Renal cortex interstitium (tissue), 15 donors: ENCODE data around the gene NACC2. TPM values are rescaled to one million over a fixed set of nuclear protein-coding genes. Genes with fewer than 3 reads are reported as not detected.

ENCODE experiments used
- DNase-seq, 11 donors: peaks; one replicate each; pipeline ENCODE4 v3.0.0-alpha.2; 2013; ENCODE audit warnings: low read depth in 9 of 11, low spot score in 4 of 11; ENCODE audit errors: extremely low read depth in 1 of 11
- long read RNA-seq, 16 experiments: transcript quantifications; one replicate each; lab custom pipeline, GENCODE V29; 2026
- polyA plus RNA-seq, 3 donors: library from polyadenylated mRNA; unstranded; fragments of 120-200 nt; gene quantifications; one replicate each; pipeline ENCODE4 v1.2.1, GENCODE V29; 2013; ENCODE audit not compliant: insufficient read length in 3 of 3

The NACC2 gene, protein sequence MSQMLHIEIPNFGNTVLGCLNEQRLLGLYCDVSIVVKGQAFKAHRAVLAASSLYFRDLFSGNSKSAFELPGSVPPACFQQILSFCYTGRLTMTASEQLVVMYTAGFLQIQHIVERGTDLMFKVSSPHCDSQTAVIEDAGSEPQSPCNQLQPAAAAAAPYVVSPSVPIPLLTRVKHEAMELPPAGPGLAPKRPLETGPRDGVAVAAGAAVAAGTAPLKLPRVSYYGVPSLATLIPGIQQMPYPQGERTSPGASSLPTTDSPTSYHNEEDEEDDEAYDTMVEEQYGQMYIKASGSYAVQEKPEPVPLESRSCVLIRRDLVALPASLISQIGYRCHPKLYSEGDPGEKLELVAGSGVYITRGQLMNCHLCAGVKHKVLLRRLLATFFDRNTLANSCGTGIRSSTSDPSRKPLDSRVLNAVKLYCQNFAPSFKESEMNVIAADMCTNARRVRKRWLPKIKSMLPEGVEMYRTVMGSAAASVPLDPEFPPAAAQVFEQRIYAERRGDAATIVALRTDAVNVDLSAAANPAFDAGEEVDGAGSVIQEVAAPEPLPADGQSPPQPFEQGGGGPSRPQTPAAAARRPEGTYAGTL
- polyA plus RNA-seq = 1 to 10 TPM; 7.0 to 9.6 (median 9.4) TPM
- long read RNA-seq, donor 1, full-length matches to known transcripts = 1 of 1 reads
- long read RNA-seq, donor 1, partial matches to known transcripts = 0 of 1 reads
- long read RNA-seq, donor 1, other reads (novel, unspliced or antisense) = 0 of 1 reads
- long read RNA-seq, donor 2 = 0 reads
- long read RNA-seq, donor 3 = 0 reads
- long read RNA-seq, donor 4, full-length matches to known transcripts = 1 of 1 reads
- long read RNA-seq, donor 4, partial matches to known transcripts = 0 of 1 reads
- long read RNA-seq, donor 4, other reads (novel, unspliced or antisense) = 0 of 1 reads
- long read RNA-seq, donor 5 = 0 reads
- long read RNA-seq, donor 6, full-length matches to known transcripts = 2 of 2 reads
- long read RNA-seq, donor 6, partial matches to known transcripts = 0 of 2 reads
- long read RNA-seq, donor 6, other reads (novel, unspliced or antisense) = 0 of 2 reads
- long read RNA-seq, donor 7, full-length matches to known transcripts = 3 of 3 reads
- long read RNA-seq, donor 7, partial matches to known transcripts = 0 of 3 reads
- long read RNA-seq, donor 7, other reads (novel, unspliced or antisense) = 0 of 3 reads
- long read RNA-seq, donor 8, full-length matches to known transcripts = 4 of 4 reads
- long read RNA-seq, donor 8, partial matches to known transcripts = 0 of 4 reads
- long read RNA-seq, donor 8, other reads (novel, unspliced or antisense) = 0 of 4 reads
- long read RNA-seq, donor 9, full-length matches to known transcripts = 2 of 2 reads
- long read RNA-seq, donor 9, partial matches to known transcripts = 0 of 2 reads
- long read RNA-seq, donor 9, other reads (novel, unspliced or antisense) = 0 of 2 reads
- long read RNA-seq, donor 10 = 0 reads
- long read RNA-seq, donor 11, full-length matches to known transcripts = 3 of 3 reads
- long read RNA-seq, donor 11, partial matches to known transcripts = 0 of 3 reads
- long read RNA-seq, donor 11, other reads (novel, unspliced or antisense) = 0 of 3 reads
- long read RNA-seq, donor 12 = 0 reads
- long read RNA-seq, donor 13 = 0 reads
- long read RNA-seq, donor 14, full-length matches to known transcripts = 1 of 1 reads
- long read RNA-seq, donor 14, partial matches to known transcripts = 0 of 1 reads
- long read RNA-seq, donor 14, other reads (novel, unspliced or antisense) = 0 of 1 reads
- long read RNA-seq, donor 15 = 0 reads
- long read RNA-seq, donor 16, full-length matches to known transcripts = 2 of 2 reads
- long read RNA-seq, donor 16, partial matches to known transcripts = 0 of 2 reads
- long read RNA-seq, donor 16, other reads (novel, unspliced or antisense) = 0 of 2 reads

DNA sequence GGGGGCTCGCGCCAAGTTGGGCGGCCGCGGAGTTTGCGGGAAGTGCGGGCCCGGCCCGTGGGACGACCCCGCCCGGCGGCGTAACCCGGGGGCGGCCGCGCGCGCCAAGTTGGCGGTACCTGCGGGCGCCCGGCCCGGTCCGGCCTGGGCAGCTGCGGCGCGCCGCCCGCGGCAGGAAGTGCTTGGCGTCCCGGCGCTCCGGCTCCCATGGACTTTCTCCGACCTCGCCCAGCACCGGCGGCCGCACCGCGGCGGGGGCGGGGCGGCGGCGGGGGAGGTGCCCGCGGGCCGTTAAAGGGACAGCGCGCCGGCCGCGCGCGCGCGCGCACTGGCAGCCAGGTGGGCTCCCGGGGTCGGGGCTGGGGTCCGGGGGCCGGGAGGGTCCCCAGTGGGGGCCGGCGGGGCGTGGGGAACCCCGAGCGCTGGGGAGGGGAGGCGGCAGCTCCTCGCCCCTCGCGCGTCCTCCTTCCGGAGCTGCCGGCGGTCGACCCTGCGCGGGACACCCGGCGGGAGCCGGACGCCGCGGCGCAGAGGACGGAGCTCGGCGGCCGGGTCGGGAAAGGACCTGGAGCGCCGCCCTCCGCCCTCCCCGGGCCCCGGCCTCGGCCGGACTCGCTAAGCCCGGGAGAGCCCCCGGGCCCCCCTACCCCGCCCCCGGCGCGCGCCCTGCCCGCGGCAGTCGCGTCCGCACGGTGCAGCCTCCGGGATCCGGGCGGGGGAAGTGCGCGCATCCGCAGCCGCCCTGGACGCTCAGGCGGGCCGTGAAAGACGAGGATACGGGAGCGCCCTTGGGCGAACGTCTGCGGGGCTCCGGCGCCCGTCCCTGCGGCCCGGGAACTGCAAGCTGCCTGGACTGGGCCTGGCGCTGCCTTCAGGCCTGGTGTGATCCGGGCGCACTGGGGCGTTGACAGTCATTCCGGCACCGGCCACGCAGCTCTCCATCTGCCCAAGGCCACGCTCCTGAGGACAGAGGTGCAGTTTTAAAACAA, at the start of gene NACC2:
Gene NACC2, minus strand, starts transcription at position 220 of the 989 bp plus-strand sequence. CDS start 44,768 bp downstream, outside the sequence.
- no peak for DNase-seq

DNA sequence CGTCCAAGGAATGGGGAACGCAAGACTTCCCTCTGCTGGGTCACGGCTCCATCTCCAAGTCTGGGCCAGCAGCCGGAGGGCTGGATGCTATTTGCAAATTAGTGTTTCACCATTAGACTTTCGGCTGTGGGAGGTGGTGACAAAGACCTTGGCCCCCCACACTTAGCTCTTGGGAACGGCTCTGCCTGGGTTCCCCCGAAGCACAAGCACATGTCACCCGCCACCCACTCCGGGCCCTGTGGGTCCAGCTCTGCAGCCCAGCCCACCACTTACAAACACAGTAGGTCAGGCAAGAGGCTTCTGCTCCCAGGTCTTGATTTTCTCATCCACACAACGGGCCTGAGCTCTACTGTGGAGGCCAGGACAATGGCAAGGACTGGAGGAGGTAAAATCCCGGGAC, 49.4 kb upstream of the NACC2 start:
- no peak for DNase-seq

DNA sequence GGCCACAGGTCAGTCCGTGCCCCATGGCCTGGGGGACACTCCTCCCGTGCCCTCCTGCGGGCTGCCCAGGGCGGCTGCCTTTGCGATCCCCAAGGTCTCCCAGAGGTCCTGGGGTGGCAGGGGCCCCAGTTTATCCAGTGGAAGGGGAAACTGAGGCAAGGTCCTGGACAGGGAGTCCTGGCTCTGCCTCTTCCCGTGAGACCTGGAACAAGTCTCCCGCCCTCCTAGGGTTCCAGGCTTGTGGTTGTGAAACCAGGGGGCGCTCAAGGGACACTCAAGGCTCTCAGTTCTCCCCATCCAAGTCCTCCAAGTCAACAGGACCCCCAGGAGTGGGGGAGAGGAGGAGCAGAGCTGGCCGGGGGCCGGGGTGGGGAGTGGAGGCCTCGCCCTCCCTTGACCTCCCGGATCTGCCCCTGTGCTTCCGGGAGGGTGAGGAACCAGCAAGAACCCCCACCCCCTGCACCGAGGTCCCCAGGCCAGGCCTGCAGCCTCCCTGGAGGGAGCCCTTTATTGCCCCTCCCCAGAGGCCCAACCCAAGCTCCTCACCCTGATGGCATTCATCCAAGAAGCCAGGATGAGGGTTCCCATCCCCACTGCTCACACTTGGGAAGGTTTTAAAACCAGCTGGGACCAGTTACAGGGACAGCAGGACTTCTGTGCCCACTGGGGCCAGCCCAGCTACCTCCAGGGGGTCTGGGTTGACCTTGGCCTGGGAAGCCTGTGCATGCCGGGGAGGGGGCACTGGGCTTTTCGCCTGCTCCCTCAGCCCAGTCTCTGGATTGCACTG, 48.3 kb upstream of the NACC2 start:
- no peak for DNase-seq

DNA sequence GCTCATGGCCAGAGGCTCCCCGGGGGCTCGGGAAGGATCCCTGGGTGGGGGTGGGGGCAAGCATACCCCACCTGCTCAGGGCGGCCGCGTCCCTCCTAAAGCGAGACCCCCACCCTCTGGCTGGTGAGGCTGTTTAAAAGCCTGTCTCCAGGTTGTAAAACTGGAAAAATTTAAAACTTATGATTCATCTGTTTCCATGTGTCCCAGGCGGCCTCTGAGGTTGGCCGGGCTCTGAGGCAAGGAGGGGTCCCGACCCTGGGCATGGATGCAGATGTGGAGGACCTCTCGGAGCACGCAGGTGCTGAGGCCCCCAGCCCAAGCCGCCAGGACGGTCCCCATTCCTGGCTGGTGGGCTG, 47.7 kb upstream of the NACC2 start:
- DNase-seq = no peak

DNA sequence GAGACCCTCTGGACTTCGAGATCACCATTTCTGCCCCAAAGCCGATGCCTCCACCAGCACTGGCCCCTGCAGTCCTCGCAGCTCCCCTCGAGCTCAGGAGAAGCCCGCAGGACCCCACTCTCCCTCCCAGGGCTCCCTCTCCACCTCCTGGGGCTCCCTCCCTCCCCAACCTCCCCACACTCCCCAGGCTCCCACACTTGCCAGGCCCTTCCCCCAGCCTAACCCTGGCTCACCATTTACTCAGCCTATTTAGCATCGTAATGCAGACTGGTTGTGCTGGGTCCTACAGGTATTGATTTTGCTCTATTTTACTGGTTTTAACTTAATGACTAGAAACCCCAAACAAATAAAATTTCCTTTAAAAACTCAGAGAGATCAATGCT, 47.3 kb upstream of the NACC2 start:
- no peak for DNase-seq

DNA sequence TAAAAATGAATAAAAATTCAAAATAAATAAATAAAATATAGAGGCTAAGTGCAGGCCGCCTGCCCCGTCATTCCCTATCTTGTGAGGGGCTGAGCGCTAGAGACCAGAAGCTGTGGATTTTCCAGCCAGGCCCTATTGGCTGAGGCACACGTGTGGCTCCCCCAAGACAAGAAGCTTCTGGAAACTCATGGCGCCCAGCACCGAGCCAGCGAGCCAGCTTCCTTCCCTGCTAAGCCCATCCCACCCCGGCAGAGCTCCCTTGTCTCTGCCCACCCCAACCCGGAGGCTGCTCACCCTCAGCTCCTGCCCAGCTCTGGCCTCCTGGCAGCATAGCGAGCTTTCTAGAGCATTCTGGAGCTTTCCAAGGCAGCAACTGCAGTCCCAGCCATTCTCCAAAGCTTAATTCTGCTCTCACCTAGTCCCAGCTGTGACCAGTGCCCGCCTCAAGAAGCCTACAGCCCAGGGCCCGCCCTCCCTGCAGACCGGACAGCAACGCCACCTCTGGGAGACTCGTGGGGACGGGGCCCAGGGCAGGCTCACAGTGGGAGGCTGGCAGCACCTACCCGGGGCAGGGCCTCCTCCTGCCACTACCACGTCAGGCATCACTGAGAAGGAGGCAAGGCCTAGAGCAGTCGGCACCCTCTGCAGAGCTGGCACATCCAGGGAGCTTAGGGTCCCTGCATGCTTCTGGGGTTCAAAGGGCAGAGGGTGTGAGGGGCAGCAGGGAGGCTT, 46.8 kb upstream of the NACC2 start:
- no peak for DNase-seq

DNA sequence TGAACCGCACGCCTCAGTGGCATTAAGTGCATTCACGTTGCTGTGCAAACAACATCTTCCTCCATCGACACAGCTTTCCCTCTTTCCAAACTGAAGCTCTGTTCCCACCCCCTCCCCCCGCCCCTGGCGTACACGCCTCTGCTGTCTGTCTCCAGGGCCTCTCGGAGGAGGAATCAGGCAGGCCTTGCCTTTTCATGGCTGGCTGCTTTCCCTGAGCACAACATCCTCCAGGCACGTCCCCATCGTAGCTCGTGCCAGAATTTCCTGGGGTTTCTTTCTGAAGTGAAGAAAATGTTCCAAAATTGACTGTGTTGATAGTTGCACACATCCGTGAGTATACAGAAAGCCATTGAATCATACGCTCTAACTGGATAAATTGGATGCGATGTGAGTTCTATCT, 45.9 kb upstream of the NACC2 start:
- DNase-seq = no peak

DNA sequence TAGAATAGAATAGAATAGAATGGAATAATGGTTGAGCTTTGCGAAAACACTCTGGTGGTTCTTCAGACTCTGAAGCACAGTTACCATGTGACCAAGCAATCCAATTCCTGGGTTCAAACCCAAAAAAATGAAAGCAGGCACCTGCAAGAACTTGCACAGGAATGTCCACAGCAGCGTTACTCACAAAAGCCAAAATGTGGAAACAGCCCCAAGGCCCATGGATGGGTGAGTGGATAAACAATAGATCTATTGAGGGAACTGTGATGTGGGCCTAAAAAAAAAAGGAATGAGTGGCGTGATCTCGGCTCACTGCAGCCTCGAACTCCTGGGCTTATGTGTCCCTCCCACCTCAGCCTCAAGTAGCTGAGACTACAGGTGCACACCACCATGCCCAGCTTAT, 45.0 kb upstream of the NACC2 start:
- no peak for DNase-seq

DNA sequence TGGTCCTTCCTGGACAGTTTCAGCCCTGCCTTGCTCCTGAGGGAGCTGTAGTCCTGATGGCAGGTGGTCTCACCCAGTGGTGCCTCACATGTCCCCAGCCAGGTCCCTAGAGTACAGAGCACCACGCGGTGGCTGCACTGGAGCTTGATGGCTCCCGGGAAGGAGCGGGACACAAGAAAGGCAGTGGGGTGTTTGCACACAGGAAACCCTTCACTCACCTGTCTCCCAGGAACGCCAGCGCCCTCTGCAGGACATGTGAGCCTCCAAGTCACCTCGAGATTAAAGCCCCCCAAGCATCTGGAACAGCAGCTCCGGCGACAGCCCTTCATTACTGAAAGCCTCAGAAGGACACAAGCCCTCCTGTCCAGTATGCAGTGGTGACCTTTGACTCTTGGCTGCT, 43.5 kb upstream of the NACC2 start:
- DNase-seq = no peak

DNA sequence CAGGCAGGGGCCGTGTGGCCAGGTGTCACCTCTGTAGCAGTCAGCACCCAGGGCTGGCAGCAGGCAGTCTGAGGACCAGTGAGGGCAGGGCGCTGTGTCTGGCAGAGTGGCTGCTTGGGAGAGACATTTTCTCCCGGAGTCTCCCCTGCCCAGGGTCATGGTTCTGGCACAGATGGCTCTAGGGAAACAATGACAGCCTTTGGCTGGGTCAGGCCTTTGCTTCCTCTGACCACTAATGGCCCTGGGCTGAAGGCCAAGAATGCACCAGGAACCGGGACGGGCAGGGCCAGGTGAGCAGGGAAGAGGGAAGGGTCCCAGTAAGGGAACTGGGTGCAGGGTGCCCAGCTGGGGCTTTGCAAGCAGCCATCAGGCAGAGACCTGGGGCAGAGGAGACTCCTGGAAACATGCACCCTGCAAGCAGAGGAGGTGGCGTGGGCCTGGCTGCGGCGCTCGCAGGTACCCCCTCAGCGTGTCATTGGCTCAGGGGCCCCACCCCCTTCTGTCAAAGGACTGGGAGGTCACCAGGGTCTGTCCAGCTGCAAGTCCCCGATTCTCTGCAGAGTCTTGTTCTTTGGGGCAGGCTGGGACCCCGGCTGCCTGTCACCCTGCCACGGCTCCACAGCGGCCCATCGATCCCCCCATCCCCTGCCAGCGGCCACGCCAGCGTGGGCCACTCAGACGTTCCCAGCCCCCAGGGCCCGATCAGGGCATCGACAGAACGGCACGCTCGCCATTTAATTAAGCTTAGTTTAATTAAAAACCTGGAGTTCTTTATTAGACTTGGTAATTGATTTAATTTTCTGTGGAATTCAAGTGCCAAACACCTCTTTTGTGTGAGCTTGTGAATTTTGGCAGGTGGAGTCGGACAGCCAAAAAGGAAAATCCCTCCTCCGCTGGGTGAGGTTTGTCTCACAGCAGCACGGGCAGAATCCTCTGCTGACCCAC, 42.5 kb upstream of the NACC2 start:
- DNase-seq = no peak

DNA sequence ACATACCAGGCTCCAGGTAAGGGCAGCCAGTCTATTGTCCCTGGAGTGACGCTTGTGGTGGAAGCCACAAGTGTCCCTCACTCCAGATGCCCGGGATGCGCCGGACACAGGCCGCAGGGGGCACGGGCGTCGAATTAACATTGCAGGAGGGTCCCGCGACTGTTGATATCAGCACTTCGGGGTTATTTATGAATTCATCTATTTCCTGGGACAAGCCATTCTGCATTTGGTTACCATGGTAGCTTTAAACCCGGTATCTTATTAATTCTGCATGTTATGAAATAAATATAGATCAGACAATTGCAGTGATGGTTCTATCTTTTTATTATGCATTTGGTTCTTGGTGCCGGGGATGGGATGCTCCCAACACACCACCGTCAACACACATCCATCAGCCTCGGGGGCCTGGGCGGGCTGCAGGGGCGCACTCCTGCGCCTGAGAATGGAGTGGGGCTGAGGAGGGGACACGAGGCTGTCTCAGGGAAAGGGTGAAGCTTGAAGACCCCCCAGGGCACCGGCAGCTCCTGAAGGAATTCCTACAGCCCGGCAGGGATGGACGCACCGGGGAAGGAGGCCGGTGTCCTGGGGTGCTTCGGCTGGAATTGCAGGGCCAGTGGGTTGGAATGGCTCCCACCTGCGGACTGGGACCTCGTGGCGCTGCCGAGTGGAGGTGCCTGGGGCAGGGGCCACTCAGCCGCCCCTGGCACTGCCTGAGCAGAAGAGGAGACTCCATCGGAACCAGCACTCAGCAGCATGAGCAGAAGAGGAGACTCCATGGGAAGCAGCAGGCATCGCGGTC, 41.2 kb upstream of the NACC2 start:
- no peak for DNase-seq

DNA sequence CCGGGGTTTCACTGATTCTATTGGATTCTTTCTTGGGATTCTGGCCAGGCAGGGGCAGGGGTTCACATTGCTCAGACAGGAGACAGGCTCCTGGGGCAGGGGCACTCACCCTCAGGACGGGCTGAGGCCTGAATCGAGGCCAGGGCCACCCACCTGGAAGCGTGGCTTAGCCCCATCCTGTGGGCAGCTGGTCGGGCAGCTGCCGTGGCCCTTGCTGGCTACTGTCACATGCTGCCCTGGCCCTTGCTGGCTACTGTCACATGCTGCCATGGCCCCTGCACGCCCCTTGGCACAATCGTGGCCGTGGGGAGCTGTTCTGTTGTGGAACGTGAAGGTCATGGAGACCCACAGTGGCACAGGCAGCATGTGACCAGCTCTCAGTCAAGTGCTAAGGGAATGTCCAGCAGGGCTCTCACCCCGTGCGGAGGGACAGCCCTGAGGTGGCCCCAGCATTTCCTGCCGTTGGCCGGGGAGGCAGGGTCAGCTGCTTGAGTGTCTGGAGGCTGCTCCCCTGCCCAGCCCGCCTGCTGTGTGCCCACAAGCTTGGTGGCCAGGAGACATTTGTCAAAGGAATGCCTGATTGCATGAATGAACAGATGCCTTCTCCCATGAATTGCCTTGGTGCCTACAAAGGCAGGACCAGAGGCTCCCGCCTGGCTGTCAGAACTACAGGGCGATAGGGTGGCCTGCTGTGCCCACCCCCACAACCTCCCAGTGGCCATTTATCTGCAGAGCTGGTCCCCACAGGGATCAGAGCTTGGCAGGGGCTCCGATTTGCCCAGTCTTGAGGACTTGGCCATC, 40.4 kb upstream of the NACC2 start:
- DNase-seq = no peak

DNA sequence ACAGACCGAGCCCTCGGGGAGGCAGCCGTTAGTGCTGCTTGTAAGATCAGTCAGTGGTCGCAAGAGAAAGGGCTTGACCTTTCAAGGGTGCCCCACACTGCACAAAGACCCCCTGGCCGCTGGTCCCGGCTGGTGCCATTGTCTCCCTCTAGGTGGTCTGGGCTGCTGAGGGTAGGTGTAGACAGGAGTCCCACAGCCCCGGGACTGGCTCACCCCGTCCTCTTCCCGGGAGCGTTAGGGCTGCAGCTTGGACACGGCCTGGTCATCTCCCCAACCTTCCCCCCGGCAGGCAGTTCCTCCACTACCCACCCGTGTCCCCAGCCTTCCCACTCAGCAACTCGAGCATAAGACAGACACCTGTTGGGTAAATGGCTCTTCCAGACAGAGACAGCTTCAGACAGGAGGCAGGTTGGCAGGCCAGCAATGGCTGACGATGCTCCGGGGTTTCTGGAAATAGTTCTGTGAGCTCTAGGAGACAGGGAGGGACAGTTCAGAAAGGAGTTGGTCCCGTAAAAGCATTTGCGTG, 38.9 kb upstream of the NACC2 start:
- no peak for DNase-seq
